HepG2 (cell line): ENCODE data around the gene PLEKHA5. TPM values are rescaled to one million over a fixed set of nuclear protein-coding genes. Genes with fewer than 3 reads are reported as not detected.

Source experiments
- ATAC-seq: fragments of 200-7000 bp; cut with Tn5 transposase; 3 replicates; pipeline ENCODE4 v1.9.1; 2020; ENCODE audit warnings: mild to moderate bottlenecking, moderate library complexity
- BruUV-seq: library from RNA; stranded (reverse); fragments of 400-500 nt; replicated peaks from 2 replicates; lab custom pipeline; 2021; lab: Mats Ljungman, UMichigan
- CTCF ChIA-PET: fragments of 300-600 bp; formaldehyde crosslinking; extraction: SDS; loops from one replicate; lab custom pipeline; 2021; ENCODE audit warnings: low total read pairs, inconsistent platforms, low intra/inter-chr PET ratio; lab: Yijun Ruan, JAX
- POLR2A ChIA-PET: fragments of 350-600 bp; sonication (Branson Sonifier 250); formaldehyde crosslinking; loops from one replicate; lab custom pipeline; 2020; ENCODE audit warnings: antibody characterized with exemption, inconsistent platforms; lab: Yijun Ruan, JAX
- DNase-seq: peaks from one replicate; pipeline ENCODE4 v3.0.0-alpha.2; 2015; ENCODE audit warnings: low spot score
- FAIRE-seq: peaks from 3 replicates; lab custom pipeline; 2011; peaks lifted over from hg19 to GRCh38; lab: Jason Lieb, UNC
- H2AFZ ChIP-seq: one replicate; pipeline ENCODE4 v1.6.1; 2011; ENCODE audit warnings: low read length, inconsistent platforms
- H3K27ac ChIP-seq: fragments of 300-600 bp; 3 replicates; pipeline ENCODE4 v1.8.0; 2011; ENCODE audit warnings: mixed run types, mild to moderate bottlenecking, mixed read lengths, low read length, inconsistent platforms; ENCODE audit not compliant: insufficient read depth; ENCODE audit errors: extremely low read length
- H3K27me3 ChIP-seq, 2 experiments: fragments of 200-600 bp in 1 of 2; 2 replicates in 1 of 2; 3 replicates in 1 of 2; pipeline versions ENCODE4 v1.6.0 to v1.8.0; 2011; ENCODE audit warnings: low read length in 2 of 2, mild to moderate bottlenecking in 2 of 2, moderate library complexity in 2 of 2, inconsistent platforms in 1 of 2; ENCODE audit not compliant: insufficient read depth in 2 of 2, control insufficient read depth in 1 of 2
- H3K36me3 ChIP-seq, 2 experiments: fragments of 200-600 bp in 1 of 2; replicated peaks in 1 of 2; 2 replicates in 1 of 2; 3 replicates in 1 of 2; pipeline versions ENCODE4 v1.5.1 to v1.8.0; 2011; ENCODE audit warnings: low read length in 2 of 2, inconsistent platforms in 1 of 2; ENCODE audit not compliant: insufficient read depth in 2 of 2, control insufficient read depth in 1 of 2
- H3K4me1 ChIP-seq: 2 replicates; pipeline ENCODE4 v1.5.1; 2012; ENCODE audit warnings: low read length, inconsistent platforms; ENCODE audit not compliant: insufficient read depth
- H3K4me2 ChIP-seq: 2 replicates; pipeline ENCODE4 v1.6.0; 2011; ENCODE audit warnings: low read depth, low read length, inconsistent platforms
- H3K4me3 ChIP-seq, 3 experiments: fragments of 200-600 bp in 1 of 3; sonication (generic), shearing (Covaris generic) in 1 of 3; replicated peaks in 1 of 3; 2 replicates each; pipeline ENCODE4 v1.5.1; 2011 to 2016; ENCODE audit warnings: low read length in 3 of 3, inconsistent platforms in 2 of 3, low read depth in 2 of 3, mild to moderate bottlenecking in 2 of 3, control low read depth in 1 of 3, mixed read lengths in 1 of 3; ENCODE audit not compliant: insufficient read depth in 1 of 3
- H3K79me2 ChIP-seq: one replicate; pipeline ENCODE4 v1.6.1; 2011; ENCODE audit warnings: low read length, inconsistent platforms; ENCODE audit not compliant: insufficient read depth
- H3K9ac ChIP-seq: 2 replicates; pipeline ENCODE4 v1.6.0; 2011; ENCODE audit warnings: mild to moderate bottlenecking, low read depth, low read length, inconsistent platforms; ENCODE audit not compliant: insufficient read depth
- H3K9me3 ChIP-seq: 2 replicates; pipeline ENCODE4 v1.5.1; 2012; ENCODE audit warnings: mild to moderate bottlenecking, low read length
- H4K20me1 ChIP-seq: 2 replicates; pipeline ENCODE4 v1.6.0; 2011; ENCODE audit warnings: inconsistent platforms, mild to moderate bottlenecking, low read length, moderate library complexity; ENCODE audit not compliant: insufficient read depth
- ARNTL ChIP-seq: sonication (generic); formaldehyde crosslinking; IDR thresholded peaks from 2 replicates; pipeline ENCODE4 v1.4.0; 2020; ENCODE audit warnings: mild to moderate bottlenecking, missing genetic modification reagents
- ASH2L ChIP-seq: fragments of 300-600, 200-600 bp; sonication (generic); IDR thresholded peaks from 2 replicates; pipeline ENCODE4 v1.7.0; 2017; ENCODE audit warnings: low read depth, mild to moderate bottlenecking, moderate library complexity, mixed read lengths, low read length; ENCODE audit not compliant: insufficient read length
- CENPX ChIP-seq: sonication (generic); formaldehyde crosslinking; IDR thresholded peaks from 2 replicates; pipeline ENCODE4 v1.9.0; 2021; ENCODE audit warnings: mild to moderate bottlenecking, missing genetic modification reagents, moderate library complexity
- GPBP1L1 ChIP-seq: sonication (generic); formaldehyde crosslinking; IDR thresholded peaks from 2 replicates; pipeline ENCODE4 v1.5.0; 2020; ENCODE audit warnings: mild to moderate bottlenecking, missing genetic modification reagents
- HMGA1 ChIP-seq: sonication (generic); formaldehyde crosslinking; conservative IDR thresholded peaks from 2 replicates; pipeline ENCODE4 v1.4.0; 2020; ENCODE audit warnings: missing genetic modification reagents
- HNF1B ChIP-seq: sonication (generic); formaldehyde crosslinking; IDR thresholded peaks from 2 replicates; pipeline ENCODE4 v1.5.1; 2020; ENCODE audit warnings: mild to moderate bottlenecking, moderate library complexity, missing genetic modification reagents
- HNRNPH1 ChIP-seq: fragments of 200-400 bp; formaldehyde crosslinking; optimal IDR thresholded peaks from 2 replicates; pipeline ENCODE3; 2017; ENCODE audit warnings: mild to moderate bottlenecking, low read depth, low read length
- KDM1A ChIP-seq: IDR thresholded peaks from 2 replicates; pipeline ENCODE4 v1.6.1; 2016; ENCODE audit warnings: missing compliant biosample characterization
- PAF1 ChIP-seq: IDR thresholded peaks from 2 replicates; pipeline ENCODE4 v1.6.1; 2016; ENCODE audit warnings: missing genetic modification reagents, missing compliant biosample characterization
- RFX1 ChIP-seq: fragments of 450-650 bp; IDR thresholded peaks from 2 replicates; pipeline ENCODE4 v1.6.1; 2017
- SKIL ChIP-seq: sonication (generic); formaldehyde crosslinking; IDR thresholded peaks from 2 replicates; pipeline ENCODE4 v1.8.0; 2022; ENCODE audit warnings: missing genetic modification reagents, mild to moderate bottlenecking, moderate library complexity, borderline replicate concordance
- SMAD1 ChIP-seq: sonication (generic); formaldehyde crosslinking; IDR thresholded peaks from 2 replicates; pipeline ENCODE4 v1.4.0; 2020; ENCODE audit warnings: missing genetic modification reagents, low read depth, mild to moderate bottlenecking, borderline replicate concordance
- TEAD2 ChIP-seq: sonication (generic); formaldehyde crosslinking; IDR thresholded peaks from 2 replicates; pipeline ENCODE4 v1.9.0; 2021; ENCODE audit warnings: missing genetic modification reagents
- YEATS4 ChIP-seq: sonication (generic); formaldehyde crosslinking; IDR thresholded peaks from 2 replicates; pipeline ENCODE4 v1.4.0; 2020; ENCODE audit warnings: missing genetic modification reagents, borderline replicate concordance
- ZBTB38 ChIP-seq: sonication (generic); formaldehyde crosslinking; IDR thresholded peaks from 2 replicates; pipeline ENCODE4 v1.5.1; 2020; ENCODE audit warnings: mild to moderate bottlenecking, missing genetic modification reagents
- ZFYVE20 ChIP-seq: sonication (generic); formaldehyde crosslinking; IDR thresholded peaks from 2 replicates; pipeline ENCODE4 v1.8.0; 2023; ENCODE audit warnings: low read depth, mild to moderate bottlenecking, moderate library complexity, missing genetic modification reagents, borderline replicate concordance
- ZNF121 ChIP-seq: sonication (generic); formaldehyde crosslinking; IDR thresholded peaks from 2 replicates; pipeline ENCODE4 v1.5.0; 2020; ENCODE audit warnings: mild to moderate bottlenecking, missing genetic modification reagents
- ZNF17 ChIP-seq: sonication (generic); formaldehyde crosslinking; IDR thresholded peaks from 2 replicates; pipeline ENCODE4 v1.5.0; 2020; ENCODE audit warnings: mild to moderate bottlenecking, missing genetic modification reagents
- ZNF20 ChIP-seq: sonication (generic); formaldehyde crosslinking; IDR thresholded peaks from 2 replicates; pipeline ENCODE4 v1.4.0; 2020; ENCODE audit warnings: mild to moderate bottlenecking, moderate library complexity, missing genetic modification reagents
- ZNF205 ChIP-seq: IDR thresholded peaks from 2 replicates; pipeline ENCODE4 v1.6.1; 2018; ENCODE audit warnings: missing biosample characterization, missing genetic modification reagents
- ZNF225 ChIP-seq: sonication (generic); formaldehyde crosslinking; IDR thresholded peaks from 2 replicates; pipeline ENCODE4 v1.4.0; 2020; ENCODE audit warnings: mild to moderate bottlenecking, missing genetic modification reagents
- ZNF317 ChIP-seq: sonication (generic); formaldehyde crosslinking; IDR thresholded peaks from 2 replicates; pipeline ENCODE4 v1.5.0; 2020; ENCODE audit warnings: mild to moderate bottlenecking, missing genetic modification reagents
- ZNF33B ChIP-seq: sonication (generic); formaldehyde crosslinking; IDR thresholded peaks from 2 replicates; pipeline ENCODE4 v1.5.1; 2020; ENCODE audit warnings: mild to moderate bottlenecking, missing genetic modification reagents
- in situ Hi-C: cut with HindIII; loops from 2 replicates; pipeline ENCODE4 v1.10.0; 2017; ENCODE audit warnings: low pct_unique_long_range_greater_than_20kb; ENCODE audit not compliant: extremely low pct_ligation_motif_present
- intact Hi-C: fragments of 100-400 bp; cut with micrococcal nuclease; formaldehyde crosslinking; loops from one replicate; pipeline ENCODE4 v1.10.0; 2022; ENCODE audit not compliant: unreplicated experiment
- polyA plus RNA-seq, 8 experiments: library from polyadenylated mRNA; depleted of rRNA in 3 of 8; stranded (reverse) in 7 of 8; unstranded in 1 of 8; fragments of >200 nt; fragmentation: Illumina TruSeq in 4 of 8; extraction: Trizol in 4 of 8; gene quantifications; 2 replicates each; pipeline versions ENCODE4 v1.2.1 to v1.2.3, GENCODE V29; 2011 to 2016; ENCODE audit warnings: low read depth in 4 of 8, missing spikeins in 1 of 8, mixed read lengths in 1 of 8; ENCODE audit not compliant: insufficient read depth in 1 of 8
- total RNA-seq, 5 experiments: library from RNA; depleted of rRNA; stranded (reverse); fragments of >200 nt; fragmentation: Illumina TruSeq; extraction: Trizol; gene quantifications; 2 replicates each; pipeline ENCODE4 v1.2.3, GENCODE V29; 2016; ENCODE audit warnings: low read depth in 1 of 5

Gene PLEKHA5
- total and polyA plus RNA-seq, 2 of the 13 experiments (the other 11 are each of a cell fraction or from before 2014, with no cell fraction given): 4.2 to 15.4 TPM

- TF ChIP-seq HNRNPH1 (no peak), ZNF33B (no peak), ZBTB38 (no peak), HNF1B (CRISPR knock-in tag) (no peak), PAF1 (CRISPR knock-in tag) (no peak), YEATS4 (CRISPR knock-in tag) (no peak)
Measured at GRCh38 chr12:19299765-19300164, 170.2 kb downstream of the PLEKHA5 start (continued).

GRCh38 chr12:19301223-19301622, 171.7 kb downstream of the PLEKHA5 start:
- no peaks in the 10 kb centered on the region for H3K27me3 ChIP-seq
- no peak overlapping the region for H3K27ac ChIP-seq
- H4K20me1 ChIP-seq: no peaks in the 10 kb centered on the region
- POLR2A ChIA-PET: no interaction called here
- no peak overlapping the region for H3K9ac ChIP-seq
- in situ Hi-C loops (loop anchor here (25.0 kb wide), 1 partner anchor 439 kb away; no protein-coding TSS in a partner anchor), intact Hi-C loops (no loop called here)
- H2AFZ ChIP-seq: no peak overlapping the region
- TF ChIP-seq HMGA1 (no peak), ZNF225 (CRISPR knock-in tag) (no peak), RFX1 (no peak), ZNF317 (CRISPR knock-in tag) (no peak), CENPX (no peak), ASH2L (no peak), KDM1A (CRISPR knock-in tag) (no peak), ARNTL (CRISPR knock-in tag) (no peak), ZFYVE20 (CRISPR knock-in tag) (no peak), ZNF205 (CRISPR knock-in tag) (no peak), ZNF17 (CRISPR knock-in tag) (no peak), GPBP1L1 (no peak), ZNF20 (CRISPR knock-in tag) (no peak), TEAD2 (CRISPR knock-in tag) (no peak), SKIL (CRISPR knock-in tag) (no peak), ZNF121 (CRISPR knock-in tag) (no peak), SMAD1 (CRISPR knock-in tag) (no peak)
- H3K36me3 ChIP-seq: 0 out of 5 replicates have a peak, but pooled peaks cover 0 to 3% of the 10 kb centered on the region in 2 experiments
- no peaks in the 10 kb centered on the region for H3K79me2 ChIP-seq
- CTCF ChIA-PET: no interaction called here
- BruUV-seq: no TSS peak
- ATAC-seq (no peak), FAIRE-seq (no peak), DNase-seq (no peak)
- no peaks in the 10 kb centered on the region for H3K4me1 ChIP-seq
- H3K4me3 ChIP-seq: no peak overlapping the region
- H3K9me3 ChIP-seq: no peaks in the 10 kb centered on the region
- no peak overlapping the region for H3K4me2 ChIP-seq
